CD4-positive, alpha-beta T cell treated with Interleukin-17A for 1 hour (primary cell): Measurements from ENCODE around the gene ZHX3.
"Not testable (repeated sequence)": the region's sequence is repeated elsewhere in the genome, so short reads cannot be mapped to it uniquely, and the experiment has no call there.

Experiments
- DNase-seq: peaks from one replicate; pipeline ENCODE4 v3.0.0-alpha.2; 2020

The ZHX3 gene

DNA sequence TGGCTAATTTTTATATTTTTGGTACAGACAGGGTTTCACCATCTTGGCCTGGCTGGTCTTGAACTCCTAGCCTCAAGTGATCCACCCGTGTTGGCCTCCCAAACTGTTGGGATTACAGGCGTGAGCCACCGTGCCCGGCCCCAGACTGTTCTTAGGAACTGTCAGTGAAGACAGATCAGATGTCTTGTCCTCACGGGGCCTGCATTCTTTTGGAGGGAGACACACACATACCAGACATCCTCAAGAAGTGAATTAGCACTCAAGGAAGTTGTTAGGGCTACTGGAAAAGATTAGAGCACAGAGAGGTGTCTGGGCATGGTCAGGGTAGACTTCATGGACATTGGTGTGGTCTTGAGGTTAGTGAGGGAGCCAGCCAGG, 12.8 kb upstream of the ZHX3 start:
- DNase-seq: no peak

DNA sequence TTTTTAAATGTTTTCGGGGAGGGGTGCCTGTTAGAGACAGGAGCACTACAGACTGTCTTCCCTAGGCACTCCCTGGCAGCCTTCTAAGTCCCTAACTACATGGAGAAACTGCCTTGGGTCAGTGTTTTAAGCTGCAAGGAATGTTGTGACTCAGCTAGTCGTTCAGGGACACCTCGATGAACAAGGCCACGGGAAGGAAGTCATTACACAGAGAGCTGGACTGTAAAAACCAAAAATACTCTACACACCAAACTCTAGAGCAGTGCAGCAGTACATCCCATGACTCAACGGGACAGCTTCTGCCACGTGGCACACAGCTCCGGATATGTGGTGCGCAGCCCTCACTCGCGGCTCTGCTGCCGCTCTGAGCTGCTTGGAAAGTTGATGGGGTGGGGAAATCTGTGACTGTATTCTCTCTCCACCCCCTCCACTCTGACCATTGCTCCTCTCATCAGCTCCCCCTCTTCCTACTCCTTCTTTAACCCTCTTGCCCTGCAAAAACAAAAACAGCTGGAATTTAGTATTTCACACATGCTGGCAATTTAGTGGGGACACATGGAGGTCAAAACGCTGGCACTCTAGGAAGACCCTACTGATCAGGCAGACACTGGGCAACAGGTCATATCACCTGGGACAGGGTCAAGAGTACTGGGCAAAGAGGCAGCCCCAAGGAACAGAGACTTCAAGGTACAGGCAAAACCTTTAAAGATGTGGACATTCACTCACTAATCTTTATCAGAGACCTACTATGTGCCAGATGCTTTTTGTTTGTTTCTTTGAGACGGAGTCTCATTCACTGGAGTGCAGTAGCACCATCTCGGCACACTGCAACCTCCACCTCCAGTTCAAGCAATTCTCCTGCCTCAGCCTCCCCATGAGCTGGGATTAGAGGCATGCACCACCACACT, 12.2 kb upstream of the ZHX3 start:
- DNase-seq: peak; percentile 41

DNA sequence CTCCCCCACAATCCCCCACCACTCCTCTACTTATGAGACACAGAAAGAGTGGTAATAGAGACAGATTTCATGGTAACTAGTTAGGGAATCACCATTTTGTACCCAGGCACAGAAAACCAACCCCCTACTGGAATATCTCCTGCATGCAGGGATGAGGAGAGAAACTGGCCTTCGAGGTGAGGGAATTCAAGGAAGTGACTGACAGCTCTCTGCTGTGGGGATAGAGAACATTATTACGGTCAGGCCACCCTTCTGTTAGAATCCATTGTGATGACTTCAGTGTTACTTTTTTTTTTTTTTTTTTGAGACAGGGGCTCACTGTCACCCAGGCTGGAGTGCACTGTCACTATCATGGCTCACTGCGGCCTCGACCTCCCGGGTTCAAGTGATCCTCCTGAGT, 9.6 kb upstream of the ZHX3 start:
- no peak for DNase-seq

DNA sequence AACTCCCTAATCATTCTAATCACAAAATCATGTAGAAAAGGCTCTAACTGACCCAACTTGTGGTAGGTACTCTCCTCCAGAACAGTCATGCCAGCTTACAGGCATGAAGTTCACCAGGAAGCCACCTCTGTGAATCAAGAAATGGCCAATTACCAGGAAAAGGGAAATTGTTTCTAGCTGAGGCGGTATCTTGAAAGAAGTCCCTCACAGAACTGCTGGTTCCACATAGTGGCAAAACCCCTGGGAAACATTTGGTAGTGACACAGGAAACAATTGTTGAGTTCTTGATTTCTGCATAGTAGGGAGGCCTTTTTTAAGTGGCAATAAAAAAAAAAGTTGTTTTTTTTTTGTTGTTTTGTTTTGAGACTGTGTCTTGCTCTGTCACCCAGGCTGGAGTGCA, 3.4 kb upstream of the ZHX3 start:
- no peak for DNase-seq

DNA sequence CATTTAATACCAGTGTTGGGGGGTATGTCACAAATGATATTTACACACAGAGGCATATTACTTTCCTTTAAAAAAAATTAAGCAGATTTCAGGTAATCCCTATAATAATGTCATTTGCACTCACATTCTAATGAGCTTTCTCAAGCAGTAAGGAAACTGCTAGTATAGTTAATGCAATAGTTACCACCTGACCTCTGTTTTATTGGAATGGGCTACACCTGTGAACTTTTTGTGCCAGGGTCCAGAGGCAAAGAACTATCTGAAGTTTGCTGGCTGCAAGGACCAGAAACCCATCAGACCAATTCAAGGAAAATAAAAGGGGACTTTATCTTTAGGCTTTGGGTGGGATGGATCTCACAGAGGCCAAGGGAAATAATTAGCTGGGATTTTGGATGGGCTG, 2.9 kb upstream of the ZHX3 start:
- DNase-seq: no peak

DNA sequence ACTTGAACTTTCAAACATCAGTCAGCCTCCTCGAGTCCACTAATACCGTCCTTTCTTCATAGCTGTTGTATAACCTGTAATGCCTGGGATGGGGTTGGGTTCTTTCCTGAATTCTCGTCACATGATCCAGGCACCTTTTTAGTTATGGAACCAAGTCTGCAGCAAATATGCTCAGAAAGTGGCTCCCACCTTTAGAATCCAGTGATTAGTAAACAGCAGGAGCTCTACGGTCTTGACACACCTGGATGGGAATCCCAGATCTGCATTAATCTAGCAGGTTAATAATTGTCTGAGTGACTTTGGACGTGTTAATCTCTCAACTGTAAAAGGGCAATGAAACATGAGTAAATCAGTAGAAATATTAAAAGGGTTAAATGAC, 729 bp upstream of the ZHX3 start:
- DNase-seq: no peak

DNA sequence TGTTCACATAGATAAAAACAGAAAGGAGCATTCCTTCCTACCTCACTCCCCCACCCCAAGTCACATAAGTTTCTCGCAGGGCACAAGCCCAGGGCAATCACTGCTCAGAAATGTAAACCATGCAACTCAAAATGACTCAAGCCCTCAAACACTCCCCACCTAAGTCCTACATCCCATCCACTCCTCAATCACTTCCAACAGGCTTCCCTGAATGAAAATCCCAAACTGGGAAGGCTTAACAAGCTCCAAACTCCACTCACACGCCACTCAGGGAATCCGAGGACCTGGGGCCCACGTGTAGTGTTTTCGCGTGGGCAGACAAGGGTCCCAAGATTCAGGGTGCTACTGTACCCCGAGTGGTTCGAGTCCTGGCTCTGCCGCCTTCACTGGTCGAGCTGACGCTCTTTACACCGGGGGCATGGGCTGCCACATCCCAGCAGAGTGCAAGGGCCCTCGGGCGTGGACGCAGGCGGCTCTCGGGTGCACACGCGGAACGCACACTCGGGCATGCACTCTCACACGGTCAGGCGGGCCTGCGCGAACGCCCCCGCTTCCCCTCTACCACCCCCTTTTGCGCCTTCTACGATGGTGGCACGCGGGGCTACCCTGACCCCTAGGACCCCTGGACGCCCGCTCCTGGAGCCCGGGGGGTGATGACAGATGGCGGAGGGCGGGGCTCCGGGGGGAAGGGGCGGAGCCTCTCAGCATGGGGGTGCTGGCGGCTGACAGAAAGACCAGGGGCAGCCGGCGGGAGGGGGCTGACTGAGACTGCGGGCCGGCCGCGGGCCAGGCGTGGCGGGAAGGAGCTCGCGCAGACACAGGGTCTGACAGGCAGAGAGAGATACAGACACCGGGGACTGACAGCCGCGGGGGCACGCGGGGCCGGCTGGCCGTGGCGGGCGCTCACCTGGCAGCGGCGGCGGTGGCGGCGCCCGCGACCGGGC, 657 bp downstream of the ZHX3 start:
- DNase-seq: peak; percentile 81

DNA sequence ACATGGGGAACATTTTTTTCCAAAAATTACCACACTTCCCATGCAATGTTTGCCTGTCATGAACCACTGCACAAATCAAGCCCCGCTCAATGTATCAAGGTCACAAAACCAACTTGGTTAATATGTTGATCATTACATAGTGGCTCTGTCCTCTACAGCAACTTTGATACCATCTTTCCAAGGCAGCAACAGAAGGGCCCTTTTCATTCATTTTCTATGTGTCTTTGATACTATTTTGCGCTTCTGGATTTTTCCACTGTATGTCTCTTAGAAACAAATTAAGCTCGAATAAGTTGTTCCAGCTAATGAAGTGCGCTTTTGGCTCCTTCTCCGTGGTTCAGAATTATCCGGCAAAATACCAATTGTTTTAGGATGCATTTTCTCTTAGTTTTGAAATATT, 1.5 kb downstream of the ZHX3 start:
- no peak for DNase-seq

DNA sequence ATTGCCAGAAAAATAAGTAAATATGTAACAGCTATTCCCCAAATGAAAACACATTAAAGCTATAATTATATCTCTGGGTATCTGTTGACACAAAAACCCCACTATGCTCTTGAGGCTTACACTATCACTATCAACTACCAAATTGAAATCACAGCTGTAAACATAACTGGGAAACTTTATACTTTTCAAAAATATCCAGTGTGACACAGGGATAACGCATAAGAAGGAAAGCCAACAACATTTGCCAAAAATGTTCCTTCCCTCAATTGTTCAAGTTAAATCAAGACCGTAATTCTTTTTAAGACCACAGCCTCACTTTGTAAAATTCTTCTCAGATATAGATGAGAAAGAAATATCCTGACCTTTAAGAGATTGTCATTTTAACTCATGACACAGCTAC, 3.1 kb downstream of the ZHX3 start:
- DNase-seq: no peak

DNA sequence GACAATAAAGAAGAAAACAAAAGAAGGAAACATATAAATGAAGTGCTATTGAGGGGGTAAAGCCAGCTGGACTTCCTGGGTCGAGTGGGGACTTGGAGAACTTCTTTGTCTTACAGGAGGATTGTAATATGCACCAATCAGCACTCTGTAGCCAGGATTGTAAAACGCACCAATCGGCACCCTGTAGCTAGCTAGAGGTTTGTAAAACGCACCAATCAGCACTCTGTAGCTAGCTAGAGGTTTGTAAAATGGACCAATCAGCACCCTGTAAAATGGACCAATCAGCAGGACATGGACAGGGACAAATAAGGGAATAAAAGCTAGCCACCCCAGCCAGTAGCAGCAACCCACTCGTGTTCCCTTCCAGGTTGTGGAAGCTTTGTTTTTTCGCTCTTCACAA, 5.5 kb downstream of the ZHX3 start:
- not testable (repeated sequence) for DNase-seq

DNA sequence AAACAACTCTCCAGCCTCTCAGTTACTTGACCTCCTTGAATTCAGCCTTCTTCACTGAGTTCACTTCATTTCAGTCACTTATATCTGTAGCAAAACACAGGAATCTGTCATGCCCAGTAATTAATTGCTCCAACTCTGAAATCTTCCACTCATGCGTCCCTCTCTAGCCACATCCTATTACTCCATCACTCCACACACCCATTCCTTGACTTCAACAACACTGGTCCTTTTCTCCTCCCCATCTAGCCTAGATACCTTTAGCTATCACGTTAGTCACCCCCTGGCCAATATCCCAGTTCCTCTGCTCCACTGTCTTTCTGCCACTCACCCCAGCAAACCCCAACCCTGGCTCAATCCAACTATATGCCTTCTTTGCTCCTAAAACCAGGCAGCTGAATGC, 7.7 kb downstream of the ZHX3 start:
- DNase-seq: no peak

DNA sequence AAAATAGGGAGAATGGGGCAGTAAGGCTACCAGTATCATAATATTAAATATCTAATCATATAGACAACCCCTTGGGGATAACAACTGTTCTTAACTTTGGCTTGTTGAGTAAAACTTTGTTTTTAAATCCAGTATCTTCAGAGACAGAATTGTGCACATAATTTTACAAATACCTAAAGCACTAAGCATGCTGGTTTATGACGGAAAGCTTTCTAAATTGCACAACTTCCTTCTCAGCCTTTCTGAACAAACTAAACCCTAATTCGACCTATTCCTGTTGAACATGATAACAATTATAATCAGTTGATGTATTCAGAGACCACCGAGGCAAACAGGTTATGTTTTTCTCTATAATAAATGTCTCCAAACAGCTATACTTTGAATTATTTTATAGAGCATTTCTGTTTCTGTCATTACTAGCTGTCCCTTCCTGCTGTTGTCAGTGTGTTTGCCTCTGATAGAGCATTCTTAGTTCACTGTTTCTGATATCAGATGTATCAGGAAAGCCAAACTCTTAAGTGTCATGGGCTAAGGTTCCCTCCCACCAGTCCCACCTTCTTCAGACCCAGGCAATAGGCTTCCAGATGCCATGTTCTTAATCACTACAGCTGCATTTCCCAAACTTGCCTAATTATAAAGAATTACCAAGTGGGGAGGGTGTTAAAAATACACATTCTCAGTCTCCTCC, 8.7 kb downstream of the ZHX3 start:
- DNase-seq: no peak

DNA sequence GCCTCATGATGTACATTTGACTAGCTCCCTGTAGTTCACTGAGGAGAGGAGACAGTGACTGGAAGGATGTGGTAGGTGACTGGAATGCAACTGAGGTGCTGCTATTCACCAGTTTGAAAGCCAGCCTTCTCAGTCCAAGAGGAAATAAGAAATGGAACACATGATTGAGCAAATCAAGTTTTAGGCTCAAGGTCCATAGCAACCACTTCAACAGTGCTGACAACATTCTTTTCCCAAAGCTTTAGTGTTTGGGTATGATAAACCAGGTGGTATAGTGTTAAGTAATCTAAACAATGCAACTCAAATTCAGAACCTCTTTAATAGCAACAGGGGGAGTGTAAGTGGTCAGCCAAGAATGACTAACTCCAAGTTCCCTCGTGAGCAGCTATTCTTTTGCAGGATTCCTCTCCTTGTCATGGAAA, 9.2 kb downstream of the ZHX3 start:
- DNase-seq: no peak

DNA sequence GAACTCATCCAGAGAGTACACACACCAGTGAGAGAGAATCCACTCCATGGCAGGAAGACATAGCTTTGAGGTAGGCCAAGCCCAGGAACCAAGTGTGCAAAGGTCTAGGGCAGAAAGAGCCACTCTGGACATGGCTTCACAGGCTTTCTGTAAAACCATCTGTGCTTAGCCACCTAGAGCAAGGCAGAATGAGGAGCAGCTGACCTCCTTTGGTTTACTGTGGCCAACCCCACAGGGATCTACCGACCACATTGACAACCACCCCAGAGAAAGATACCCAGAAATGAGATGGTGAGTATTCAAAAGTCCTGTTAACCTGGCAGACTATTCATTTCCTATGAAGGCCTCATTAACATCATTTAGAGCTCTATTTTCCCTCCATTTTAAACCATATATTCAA, 10.5 kb downstream of the ZHX3 start:
- DNase-seq: no peak

DNA sequence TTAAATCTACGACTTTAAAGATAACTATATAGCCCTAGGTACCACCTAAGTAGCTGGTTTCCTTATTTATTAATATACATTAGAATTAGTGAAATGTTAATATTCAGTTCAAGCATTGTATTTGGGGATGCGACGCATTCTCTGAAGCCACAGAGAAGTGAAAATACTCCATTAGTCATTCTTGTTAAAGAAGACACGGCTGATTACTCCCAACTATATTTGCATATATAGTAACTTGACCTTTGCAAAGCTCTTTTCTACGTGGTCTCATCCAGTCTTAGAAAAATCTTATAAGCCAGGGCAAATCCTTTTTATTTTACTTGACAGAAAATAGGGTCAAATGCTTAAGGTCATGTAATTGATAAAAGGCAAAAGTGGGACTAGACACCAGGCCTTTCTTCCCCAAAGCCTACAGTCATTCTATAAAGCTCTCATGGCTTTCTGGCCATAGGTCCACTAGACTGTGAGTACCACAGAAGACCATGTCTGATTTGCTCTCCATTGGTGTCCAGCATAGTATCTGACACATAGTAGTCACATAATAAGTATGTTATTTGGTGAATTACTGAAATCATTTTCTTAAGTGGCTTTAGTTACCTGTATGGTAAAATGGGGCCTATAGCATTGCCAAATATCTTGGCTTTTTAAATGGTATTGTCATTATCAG, 11.3 kb downstream of the ZHX3 start:
- DNase-seq: no peak

DNA sequence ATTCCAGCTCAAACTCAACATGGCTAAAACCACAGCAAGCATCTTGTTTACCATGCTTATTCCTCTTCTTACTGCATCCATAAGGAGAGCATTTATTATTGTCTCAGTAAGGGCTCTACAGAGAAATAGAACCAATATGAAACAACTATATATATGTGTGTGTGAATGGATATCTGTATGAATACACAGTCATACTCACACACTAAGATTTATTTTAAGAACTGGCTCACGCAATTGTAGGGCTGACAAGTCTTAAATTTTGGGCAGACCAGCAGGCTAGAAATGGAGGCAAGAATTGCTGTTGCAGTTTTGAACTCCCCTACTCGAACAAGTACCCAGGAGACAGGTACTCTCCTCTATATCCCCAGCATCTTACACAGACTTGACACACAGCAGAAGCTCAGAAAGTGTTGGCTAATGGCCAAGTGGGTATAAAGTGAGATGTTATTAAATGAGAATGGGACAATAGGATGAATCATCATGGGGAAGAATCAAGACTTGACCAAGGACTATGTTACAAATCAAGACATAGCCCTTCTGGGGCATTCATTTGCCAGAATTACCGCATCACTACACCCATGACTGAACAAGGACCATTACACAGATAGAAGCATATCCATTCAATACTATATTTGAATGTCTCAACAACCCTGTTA, 13.0 kb downstream of the ZHX3 start:
- DNase-seq: no peak

DNA sequence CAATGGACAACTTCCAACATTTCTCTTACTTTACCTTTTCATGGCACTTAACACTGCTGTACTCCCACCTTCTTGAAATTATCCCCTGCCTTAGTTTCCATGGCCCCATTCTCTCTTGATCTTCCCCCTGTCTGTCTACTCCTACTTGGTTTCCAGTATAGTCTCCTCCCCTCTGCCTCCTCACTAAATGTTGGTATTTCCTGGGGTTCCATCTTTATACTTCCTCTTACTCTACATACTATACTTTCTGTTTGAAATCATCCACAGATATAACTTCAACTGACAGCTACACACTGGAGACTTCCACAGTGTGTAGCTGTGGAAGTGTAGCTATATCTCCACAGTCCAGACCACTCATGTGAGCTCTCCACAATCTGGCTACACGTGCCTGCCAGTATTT, 13.5 kb downstream of the ZHX3 start:
- no peak for DNase-seq

DNA sequence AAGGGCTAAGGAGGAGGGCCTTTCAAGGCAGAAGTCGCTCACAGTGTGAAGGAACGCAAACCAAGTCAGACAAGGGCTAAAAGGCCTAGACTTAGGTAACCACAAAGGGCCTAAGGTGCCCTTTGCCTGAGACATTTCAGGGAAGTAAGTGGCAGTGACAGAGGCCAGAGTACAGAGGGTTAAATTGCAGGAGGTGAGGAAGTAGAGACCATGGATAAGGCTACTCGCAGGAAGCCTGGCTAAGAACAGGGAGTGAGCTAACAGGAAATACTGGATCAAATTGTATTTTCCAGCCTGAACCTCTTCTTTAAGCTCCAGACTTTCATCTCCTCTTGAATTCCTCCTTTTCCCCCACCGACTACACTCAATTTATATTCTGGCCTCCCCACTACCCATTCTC, 16.6 kb downstream of the ZHX3 start:
- no peak for DNase-seq

DNA sequence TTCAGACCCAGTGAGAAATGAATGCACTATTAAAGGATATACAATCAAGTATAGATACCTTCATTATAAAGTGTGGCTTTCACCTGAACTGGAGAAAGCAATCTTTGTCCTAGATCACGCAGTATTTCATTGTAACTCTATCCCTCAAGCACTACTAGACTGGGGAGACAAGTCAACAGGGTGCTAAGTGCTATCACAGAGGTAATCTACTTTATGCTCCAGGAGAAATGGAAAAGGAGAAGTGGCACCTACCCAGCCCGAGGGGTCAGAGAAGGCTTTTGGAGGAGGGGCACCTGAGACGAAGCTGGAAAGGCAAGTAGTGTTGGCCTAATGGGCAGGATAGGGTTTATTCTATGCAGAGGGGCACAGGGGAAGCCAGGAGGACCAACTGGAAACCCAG, 17.1 kb downstream of the ZHX3 start:
- DNase-seq: no peak

DNA sequence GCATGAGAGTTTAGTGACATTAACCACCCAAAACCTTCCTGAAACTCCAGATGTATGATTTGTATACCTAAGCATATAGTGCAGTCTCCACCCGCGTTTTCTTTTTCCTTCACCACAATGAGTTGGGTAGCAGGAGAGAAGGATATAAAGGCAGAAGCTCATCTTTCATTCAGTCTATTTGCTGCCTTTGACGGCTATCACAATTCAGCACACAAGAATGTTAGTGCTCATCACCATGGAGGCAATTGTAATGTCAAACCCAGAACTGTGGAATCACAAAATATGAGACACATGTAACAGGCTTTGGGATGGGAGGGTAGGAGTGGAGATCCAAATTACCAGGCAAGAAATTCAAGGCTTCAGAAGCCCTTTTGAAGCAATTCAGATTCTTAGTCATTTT, 17.6 kb downstream of the ZHX3 start:
- DNase-seq: no peak

DNA sequence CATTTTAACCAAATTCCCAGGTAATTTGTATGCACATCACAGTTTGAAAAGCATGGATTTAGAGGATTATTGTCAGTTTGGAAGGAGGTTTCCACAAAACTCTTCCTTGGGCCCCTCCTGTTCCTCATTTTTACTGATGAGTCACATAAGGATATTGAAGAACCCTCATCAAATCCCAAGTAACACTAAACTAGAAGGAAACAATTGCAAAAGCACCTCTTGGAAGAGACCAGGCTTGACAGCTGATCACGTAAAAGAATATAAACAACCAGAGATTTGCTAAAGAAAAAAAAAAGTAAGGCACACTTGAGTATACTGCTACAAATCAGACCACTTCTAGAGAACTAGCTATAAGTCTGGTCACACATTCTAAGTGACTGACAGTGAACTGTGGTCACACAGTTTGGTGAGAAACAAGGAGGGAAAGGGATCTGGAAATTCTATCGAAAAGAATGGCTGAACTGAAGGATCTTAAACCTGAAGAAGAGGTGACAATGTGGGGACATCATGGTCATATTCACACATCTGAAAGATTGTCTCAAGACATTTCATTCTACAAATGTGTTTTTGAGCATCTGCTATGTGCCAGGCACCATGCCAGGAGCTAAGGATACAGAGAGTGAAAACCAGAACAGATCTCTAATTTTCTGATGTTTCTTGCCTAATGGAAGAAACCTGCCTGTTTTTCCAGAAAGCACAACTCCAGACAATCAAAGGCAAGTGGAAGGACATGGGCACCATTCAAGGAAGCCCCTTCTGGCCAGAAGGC, 24.1 kb downstream of the ZHX3 start:
- DNase-seq: no peak
